ENCODE measurements around the gene CTNNA2. TPM values are rescaled to one million over a fixed set of nuclear protein-coding genes. Genes with fewer than 3 reads are reported as not detected.

Gene CTNNA2
- total RNA-seq, 4 donors from 2014 or later: 0.88 to 14.9 (median 2.3) TPM; not detected in 1

- H3K27ac ChIP-seq: no peak overlapping the region
- no peaks in the 10 kb centered on the region for H3K36me3 ChIP-seq
- intact Hi-C loops (cut with DNase I; ENCODE audit: low total_unique reads): no loop called here
- no peak for DNase-seq
- TF ChIP-seq CTCF (IDR thresholded peaks at IDR 0.05) (no peak), POLR2A (IDR thresholded peaks at IDR 0.05) (no peak)
- no peaks in the 10 kb centered on the region for H3K27me3 ChIP-seq
- H3K9me3 ChIP-seq: no peaks in the 10 kb centered on the region
- H3K4me1 ChIP-seq: no peaks in the 10 kb centered on the region
- H3K4me3 ChIP-seq: no peak overlapping the region
Measured at GRCh38 chr2:79630972-79631557, 118.2 kb downstream of the CTNNA2 start.

GRCh38 chr2:79638410-79638809 is 125.6 kb downstream of the CTNNA2 start:
- no peaks in the 10 kb centered on the region for H3K4me1 ChIP-seq
- no peaks in the 10 kb centered on the region for H3K36me3 ChIP-seq
- DNase-seq: no peak
- no peaks in the 10 kb centered on the region for H3K9me3 ChIP-seq
- H3K27me3 ChIP-seq: no peaks in the 10 kb centered on the region
- no peak overlapping the region for H3K4me3 ChIP-seq
- intact Hi-C loops (cut with DNase I; ENCODE audit: low total_unique reads): no loop called here
- TF ChIP-seq POLR2A (IDR thresholded peaks at IDR 0.05) (no peak), CTCF (IDR thresholded peaks at IDR 0.05) (no peak)
- no peak overlapping the region for H3K27ac ChIP-seq

- intact Hi-C loops (cut with DNase I; ENCODE audit: low total_unique reads): no loop called here
Measured at GRCh38 chr2:79638954-79639353, 126.1 kb downstream of the CTNNA2 start.

GRCh38 chr2:79640001-79640400 is 127.2 kb downstream of the CTNNA2 start:
- intact Hi-C loops (cut with DNase I; ENCODE audit: low total_unique reads): no loop called here
- Histone ChIP-seq H3K27me3 (no peaks in the 10 kb centered on the region), H3K4me3 (no peak overlapping the region), H3K4me1 (no peaks in the 10 kb centered on the region), H3K9me3 (no peaks in the 10 kb centered on the region), H3K27ac (no peak overlapping the region), H3K36me3 (no peaks in the 10 kb centered on the region)
- no peak for TF ChIP-seq CTCF (IDR thresholded peaks at IDR 0.05)
- DNase-seq: no peak

More at GRCh38 chr2:79638954-79639353, 126.1 kb downstream of the CTNNA2 start:
- TF ChIP-seq CTCF (IDR thresholded peaks at IDR 0.05) (no peak), POLR2A (IDR thresholded peaks at IDR 0.05) (no peak)
- Histone ChIP-seq H3K4me3 (no peak overlapping the region), H3K27me3 (no peaks in the 10 kb centered on the region), H3K9me3 (no peaks in the 10 kb centered on the region), H3K4me1 (no peaks in the 10 kb centered on the region), H3K27ac (no peak overlapping the region), H3K36me3 (no peaks in the 10 kb centered on the region)
- no peak for DNase-seq

- Histone ChIP-seq H3K27me3 (no peaks in the 10 kb centered on the region), H3K27ac (no peak overlapping the region), H3K36me3 (no peaks in the 10 kb centered on the region), H3K9me3 (no peaks in the 10 kb centered on the region), H3K4me3 (no peak overlapping the region), H3K4me1 (no peaks in the 10 kb centered on the region)
- DNase-seq: no peak
- TF ChIP-seq POLR2A (IDR thresholded peaks at IDR 0.05) (no peak), CTCF (IDR thresholded peaks at IDR 0.05) (no peak)
- intact Hi-C loops (cut with DNase I; ENCODE audit: low total_unique reads): no loop called here
Measured at GRCh38 chr2:79649531-79649930, 136.7 kb downstream of the CTNNA2 start.

Measured in uterus (tissue), 4 donors.